ENCODE data around the gene PLA2G6. TPM values are rescaled to one million over a fixed set of nuclear protein-coding genes. Genes with fewer than 3 reads are reported as not detected.

PLA2G6 gene
- total RNA-seq, 1 donor from 2014 or later = 60.8 TPM

- H3K27ac ChIP-seq = peak overlapping the region; percentile 64
- H3K4me1 ChIP-seq = peaks cover 52% of the 10 kb centered on the region
- ATAC-seq (peak in 1 of 2 donors; percentile 3), DNase-seq (no peak)
- H3K9me3 ChIP-seq = no peaks in the 10 kb centered on the region
- no peaks in the 10 kb centered on the region for H3K36me3 ChIP-seq
- H3K4me3 ChIP-seq = no peak overlapping the region
- TF ChIP-seq CTCF (IDR thresholded peaks at IDR 0.05) = no peak
- intact Hi-C loops (cut with DNase I) = no loop called here
- no peaks in the 10 kb centered on the region for H3K27me3 ChIP-seq (ENCODE audit: low read depth)
Measured at GRCh38 chr22:38171927-38172831, 9.5 kb downstream of the PLA2G6 start.

GRCh38 chr22:38170469-38170868 is 11.2 kb downstream of the PLA2G6 start:
- Histone ChIP-seq H3K27ac (no peak overlapping the region), H3K4me3 (no peak overlapping the region), H3K9me3 (no peaks in the 10 kb centered on the region), H3K27me3 (ENCODE audit: low read depth) (no peaks in the 10 kb centered on the region), H3K4me1 (peaks cover 35% of the 10 kb centered on the region), H3K36me3 (no peaks in the 10 kb centered on the region)
- DNase-seq = no peak
- intact Hi-C loops (cut with DNase I) = no loop called here
- ATAC-seq = no peak
- no peak for TF ChIP-seq CTCF (IDR thresholded peaks at IDR 0.05)

GRCh38 chr22:38169116-38169515 is 12.5 kb downstream of the PLA2G6 start:
- H3K4me1 ChIP-seq = peaks cover 26% of the 10 kb centered on the region
- no peaks in the 10 kb centered on the region for H3K27me3 ChIP-seq (ENCODE audit: low read depth)
- H3K4me3 ChIP-seq = no peak overlapping the region
- no peaks in the 10 kb centered on the region for H3K36me3 ChIP-seq
- intact Hi-C loops (cut with DNase I) = no loop called here
- H3K9me3 ChIP-seq = no peaks in the 10 kb centered on the region
- H3K27ac ChIP-seq = no peak overlapping the region
- no peak for TF ChIP-seq CTCF (IDR thresholded peaks at IDR 0.05)
- DNase-seq (no peak), ATAC-seq (no peak)

- no peak overlapping the region for H3K27ac ChIP-seq
- no peaks in the 10 kb centered on the region for H3K36me3 ChIP-seq
- H3K27me3 ChIP-seq (ENCODE audit: low read depth) = no peaks in the 10 kb centered on the region
- intact Hi-C loops (cut with DNase I) = no loop called here
- ATAC-seq = peak; percentile 35
- no peak for DNase-seq
- TF ChIP-seq CTCF (IDR thresholded peaks at IDR 0.05) = no peak
- H3K4me3 ChIP-seq = no peak overlapping the region
- peaks cover 18% of the 10 kb centered on the region for H3K4me1 ChIP-seq
- no peaks in the 10 kb centered on the region for H3K9me3 ChIP-seq
Measured at GRCh38 chr22:38167988-38168407, 13.6 kb downstream of the PLA2G6 start.

- H3K36me3 ChIP-seq = no peaks in the 10 kb centered on the region
- ATAC-seq (no peak), DNase-seq (no peak)
- H3K4me3 ChIP-seq = no peak overlapping the region
- no peaks in the 10 kb centered on the region for H3K27me3 ChIP-seq (ENCODE audit: low read depth)
- intact Hi-C loops (cut with DNase I) = no loop called here
- no peak for TF ChIP-seq CTCF (IDR thresholded peaks at IDR 0.05)
- H3K9me3 ChIP-seq = no peaks in the 10 kb centered on the region
- peaks cover 8% of the 10 kb centered on the region for H3K4me1 ChIP-seq
- H3K27ac ChIP-seq = no peak overlapping the region
Measured at GRCh38 chr22:38165922-38166593, 15.6 kb downstream of the PLA2G6 start.
